ENCODE measurements around the gene ZNF784. TPM values are rescaled to one million over a fixed set of nuclear protein-coding genes. Genes with fewer than 3 reads are reported as not detected.

ZNF784 gene, protein sequence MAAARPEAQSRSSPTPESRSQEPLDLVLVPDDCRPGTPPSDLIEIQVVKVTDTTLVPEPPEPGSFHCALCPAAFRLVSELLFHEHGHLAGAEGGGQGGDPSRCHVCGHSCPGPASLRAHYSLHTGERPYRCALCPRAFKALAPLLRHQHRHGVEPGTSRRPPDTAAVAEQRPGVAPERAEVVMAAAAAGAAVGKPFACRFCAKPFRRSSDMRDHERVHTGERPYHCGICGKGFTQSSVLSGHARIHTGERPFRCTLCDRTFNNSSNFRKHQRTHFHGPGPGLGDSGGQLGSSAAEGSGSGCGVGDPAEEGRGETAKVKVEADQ
- total RNA-seq (10 to 100 TPM; 11.5 to 16.3 (median 13.3) TPM), polyA plus RNA-seq (13.0 TPM)
- long read RNA-seq, donor 1, transcript ZNF784-201 (2 exons, 2,021 nt) = major isoform, 16 of 25 reads
- long read RNA-seq, donor 1, partial matches to known transcripts = 0 of 25 reads
- long read RNA-seq, donor 1, other reads (novel, unspliced or antisense) = 8 of 25 reads
- long read RNA-seq, donor 2, transcript ZNF784-201 (2 exons, 2,021 nt) = major isoform, 11 of 15 reads
- long read RNA-seq, donor 2, partial matches to known transcripts = 0 of 15 reads
- long read RNA-seq, donor 2, other reads (novel, unspliced or antisense) = 4 of 15 reads
- long read RNA-seq, donor 3, partial matches to known transcripts = 0 of 2 reads
- long read RNA-seq, donor 3, other reads (novel, unspliced or antisense) = 2 of 2 reads
- long read RNA-seq, donor 4, transcript ZNF784-201 (2 exons, 2,021 nt) = major isoform, 12 of 16 reads
- long read RNA-seq, donor 4, partial matches to known transcripts = 4 of 16 reads
- long read RNA-seq, donor 4, other reads (novel, unspliced or antisense) = 0 of 16 reads

DNA sequence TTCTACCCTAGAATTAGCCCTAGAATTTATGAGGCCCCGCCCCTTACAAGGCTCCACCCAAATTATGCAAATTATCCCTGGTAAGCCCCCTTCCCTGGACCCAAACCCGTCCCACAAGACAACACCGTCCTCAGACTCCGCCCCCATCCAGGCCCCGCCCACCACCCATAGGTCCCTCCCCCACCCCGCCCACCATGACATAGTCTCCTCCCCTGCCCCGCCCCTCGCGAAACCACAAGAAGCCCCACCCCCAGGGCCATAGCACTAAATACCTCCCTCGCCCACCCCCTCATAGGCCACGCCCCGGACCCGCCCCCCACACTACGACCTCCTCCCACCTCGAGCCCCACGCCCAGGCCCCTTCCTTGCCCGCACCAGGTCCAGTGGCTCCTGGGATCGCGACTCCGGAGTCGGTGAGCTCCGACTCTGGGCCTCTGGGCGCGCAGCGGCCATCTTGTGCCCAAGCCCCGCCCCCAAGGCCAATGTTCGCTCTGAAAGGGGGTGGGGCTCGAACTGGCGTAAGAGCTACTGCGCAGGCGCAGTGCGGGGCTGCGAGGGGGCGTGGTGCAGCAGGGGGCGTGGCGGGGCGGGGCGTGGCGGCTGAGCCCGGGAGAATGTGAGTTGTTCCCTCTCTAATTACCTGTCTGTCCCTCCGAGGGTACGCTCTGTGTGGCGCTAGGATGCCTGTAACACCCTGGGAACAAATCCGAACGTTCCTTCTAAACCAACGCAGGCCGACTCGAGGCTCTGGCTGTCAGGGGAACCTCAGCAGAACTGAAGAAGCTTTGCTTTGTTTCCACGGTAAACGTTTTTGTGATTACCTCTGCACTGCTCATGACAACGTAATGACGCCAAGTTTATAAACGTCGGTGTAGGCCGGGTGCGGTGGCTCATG lies at the start of gene ZNF784:
Gene ZNF784, minus strand, starts transcription at position 458 of the 895 bp plus-strand sequence. Its CDS starts 5 bp downstream, at position 453.
- DNase-seq = peak; percentile 93 to 97 (median 97)
- H3K27ac ChIP-seq (ENCODE audit: low read length) = peak within 1 kb of the TSS; percentile 86
- H3K27me3 ChIP-seq (ENCODE audit: control insufficient read depth, insufficient read depth) = no peaks in the 10 kb centered on the region
- peak; percentile 92 to 93 for ATAC-seq
- WGBS = under 1% methylated on average over 56 of the region's 56 CpGs
- no peaks in the 10 kb centered on the region for H3K9me3 ChIP-seq (ENCODE audit: control insufficient read depth, low read length)
- peak within 1 kb of the TSS; percentile 53 for H3K4me3 ChIP-seq (ENCODE audit: low read length)
- intact Hi-C loops (cut with DNase I) = no loop called here
- no peaks in the 10 kb centered on the region for H3K4me1 ChIP-seq (ENCODE audit: control insufficient read depth, insufficient read depth, low read length)

DNA sequence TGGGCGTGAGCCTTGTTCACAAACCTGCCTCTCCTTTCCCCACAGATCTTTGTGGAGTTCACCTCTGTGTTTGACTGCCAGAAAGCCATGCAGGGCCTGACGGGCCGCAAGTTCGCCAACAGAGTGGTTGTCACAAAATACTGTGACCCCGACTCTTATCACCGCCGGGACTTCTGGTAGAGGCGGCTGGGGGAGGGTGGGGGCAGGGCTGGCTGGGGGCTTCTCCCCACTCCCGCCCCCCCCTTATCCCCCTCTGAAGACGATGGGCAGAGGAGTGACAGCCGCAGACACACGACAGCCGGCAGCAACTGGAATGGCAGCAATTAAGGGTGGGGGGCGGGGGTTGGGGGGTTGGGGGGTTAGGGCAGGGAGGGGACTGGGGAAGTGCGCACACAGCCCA lies 49.5 kb upstream of the ZNF784 start:
- intact Hi-C loops (cut with DNase I) = no loop called here
- no peak for ATAC-seq
- peaks cover 5% of the 10 kb centered on the region for H3K4me1 ChIP-seq (ENCODE audit: control insufficient read depth, insufficient read depth, low read length)
- no peak overlapping the region for H3K27ac ChIP-seq (ENCODE audit: low read length)
- H3K9me3 ChIP-seq (ENCODE audit: control insufficient read depth, low read length) = no peaks in the 10 kb centered on the region
- 70% methylated on average over 15 of the region's 15 CpGs for WGBS
- no peak overlapping the region for H3K4me3 ChIP-seq (ENCODE audit: low read length)
- DNase-seq = peak in 1 of 3 donors; percentile 46
- no peaks in the 10 kb centered on the region for H3K27me3 ChIP-seq (ENCODE audit: control insufficient read depth, insufficient read depth)

DNA sequence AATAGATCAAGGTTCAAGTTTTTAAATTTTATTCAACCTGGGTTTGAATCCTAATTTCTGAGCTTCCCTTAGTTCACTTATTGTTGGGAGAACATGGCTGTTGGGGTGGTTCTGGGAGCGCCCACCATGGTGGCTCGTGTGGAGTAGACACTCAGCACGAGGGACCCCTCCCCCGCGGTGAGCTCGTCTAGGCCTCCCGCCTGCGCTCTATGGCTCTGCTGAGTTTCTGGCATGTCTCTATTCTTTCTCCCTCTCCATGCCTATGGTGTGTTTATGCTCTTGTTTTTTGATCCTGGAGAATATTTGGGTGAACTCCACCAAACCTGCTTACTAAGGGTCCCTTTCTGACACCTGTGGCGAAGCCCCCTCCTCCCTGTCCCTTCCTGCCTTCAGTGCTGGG lies 49.1 kb upstream of the ZNF784 start:
- intact Hi-C loops (cut with DNase I) = no loop called here
- no peak overlapping the region for H3K27ac ChIP-seq (ENCODE audit: low read length)
- no peak overlapping the region for H3K4me3 ChIP-seq (ENCODE audit: low read length)
- no peaks in the 10 kb centered on the region for H3K9me3 ChIP-seq (ENCODE audit: control insufficient read depth, low read length)
- DNase-seq = peak in 1 of 3 donors; percentile 39
- H3K27me3 ChIP-seq (ENCODE audit: control insufficient read depth, insufficient read depth) = no peaks in the 10 kb centered on the region
- peaks cover 5% of the 10 kb centered on the region for H3K4me1 ChIP-seq (ENCODE audit: control insufficient read depth, insufficient read depth, low read length)
- ATAC-seq = no peak
- WGBS = 75% methylated on average over 9 of the region's 9 CpGs

DNA sequence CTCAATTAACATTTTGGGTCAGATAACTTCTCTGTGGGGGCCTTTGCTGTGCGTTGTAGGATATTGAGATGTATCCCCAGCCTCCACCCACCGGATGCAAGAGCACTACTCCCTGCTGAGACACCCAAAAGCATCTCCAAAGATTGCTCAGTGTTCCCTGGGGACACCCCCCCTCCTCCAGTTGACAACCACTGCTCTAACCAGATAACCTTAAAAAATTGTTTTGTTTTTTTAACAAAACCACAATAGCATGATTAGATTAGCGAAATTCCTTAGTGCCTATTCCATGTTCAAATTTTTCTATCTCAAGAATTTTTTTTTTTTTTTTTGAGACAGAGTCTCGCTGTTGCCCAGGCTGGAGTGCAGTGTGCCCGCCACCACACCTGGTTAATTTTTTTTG lies 48.1 kb upstream of the ZNF784 start:
- Histone ChIP-seq H3K27ac (ENCODE audit: low read length) (no peak overlapping the region), H3K9me3 (ENCODE audit: control insufficient read depth, low read length) (no peaks in the 10 kb centered on the region), H3K4me3 (ENCODE audit: low read length) (no peak overlapping the region), H3K27me3 (ENCODE audit: control insufficient read depth, insufficient read depth) (no peaks in the 10 kb centered on the region), H3K4me1 (ENCODE audit: control insufficient read depth, insufficient read depth, low read length) (peaks cover 2% of the 10 kb centered on the region)
- intact Hi-C loops (cut with DNase I) = no loop called here
- no peak for ATAC-seq
- 82% methylated on average over 5 of the region's 5 CpGs for WGBS
- DNase-seq = peak in 1 of 3 donors; percentile 19

DNA sequence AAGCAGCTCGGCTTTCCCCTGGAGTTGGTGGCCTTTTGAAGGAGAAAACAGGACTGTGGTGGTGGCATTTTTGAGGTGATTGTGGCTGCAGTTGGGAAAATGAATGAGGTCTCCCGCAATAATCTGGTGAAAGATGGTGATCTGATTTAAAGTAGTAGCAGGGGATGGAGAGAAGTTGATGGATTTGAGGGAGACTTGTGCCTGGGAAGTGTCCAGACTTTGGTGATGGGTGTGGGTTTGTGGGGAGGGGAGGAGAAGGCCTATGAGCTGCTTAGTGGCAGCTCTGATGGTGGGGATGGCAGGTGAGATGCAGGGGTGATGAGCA lies 46.6 kb upstream of the ZNF784 start:
- no peak overlapping the region for H3K4me3 ChIP-seq (ENCODE audit: low read length)
- H3K27me3 ChIP-seq (ENCODE audit: control insufficient read depth, insufficient read depth) = no peaks in the 10 kb centered on the region
- intact Hi-C loops (cut with DNase I) = no loop called here
- no peak for ATAC-seq
- H3K27ac ChIP-seq (ENCODE audit: low read length) = no peak overlapping the region
- WGBS = 60% methylated on average over 2 of the region's 2 CpGs
- H3K4me1 ChIP-seq (ENCODE audit: control insufficient read depth, insufficient read depth, low read length) = no peaks in the 10 kb centered on the region
- peak in 1 of 3 donors; percentile 14 for DNase-seq
- no peaks in the 10 kb centered on the region for H3K9me3 ChIP-seq (ENCODE audit: control insufficient read depth, low read length)

DNA sequence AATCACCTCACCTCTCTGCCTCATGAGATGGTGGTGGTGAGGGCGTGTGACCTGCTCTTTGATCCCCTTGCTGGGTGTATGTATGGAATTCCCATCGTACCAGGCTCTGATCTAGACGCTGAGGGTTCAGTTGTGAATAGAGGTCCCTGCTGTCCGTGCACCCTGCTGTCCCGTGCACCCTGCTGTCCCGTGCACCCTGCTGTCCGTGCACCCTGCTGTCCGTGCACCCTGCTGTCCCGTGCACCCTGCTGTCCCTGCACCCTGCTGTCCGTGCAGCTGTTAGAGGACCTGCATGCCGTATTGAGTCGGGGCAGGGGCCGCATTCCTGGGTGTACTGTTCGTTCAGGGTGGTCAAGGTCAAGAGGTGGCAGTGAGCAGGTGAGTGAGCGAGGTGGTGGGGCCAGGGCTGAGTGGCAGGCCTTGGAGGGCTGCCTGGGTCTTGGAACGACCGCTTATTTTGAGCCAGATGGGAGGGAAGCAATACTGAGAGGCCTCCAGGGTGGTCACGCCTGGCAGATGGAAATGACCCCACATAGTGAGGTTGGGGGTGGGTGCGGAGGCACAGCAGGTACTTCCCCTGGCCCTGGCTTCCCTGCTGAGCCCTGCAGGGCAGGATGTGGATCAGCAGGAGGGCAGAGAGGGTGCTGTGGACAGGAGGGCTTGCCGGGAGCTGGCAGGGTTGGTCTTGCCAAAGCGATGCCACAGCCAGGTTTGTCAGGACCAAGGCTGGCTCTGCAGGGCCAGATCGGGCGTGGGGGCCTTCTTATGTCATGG lies 46.1 kb upstream of the ZNF784 start:
- peak in 1 of 3 donors; percentile 81 for DNase-seq
- H3K9me3 ChIP-seq (ENCODE audit: control insufficient read depth, low read length) = no peaks in the 10 kb centered on the region
- no peak overlapping the region for H3K4me3 ChIP-seq (ENCODE audit: low read length)
- H3K27ac ChIP-seq (ENCODE audit: low read length) = no peak overlapping the region
- intact Hi-C loops (cut with DNase I) = no loop called here
- H3K4me1 ChIP-seq (ENCODE audit: control insufficient read depth, insufficient read depth, low read length) = no peaks in the 10 kb centered on the region
- ATAC-seq = peak in 1 of 2 donors; percentile 35
- 73% methylated on average over 23 of the region's 23 CpGs for WGBS
- no peaks in the 10 kb centered on the region for H3K27me3 ChIP-seq (ENCODE audit: control insufficient read depth, insufficient read depth)

DNA sequence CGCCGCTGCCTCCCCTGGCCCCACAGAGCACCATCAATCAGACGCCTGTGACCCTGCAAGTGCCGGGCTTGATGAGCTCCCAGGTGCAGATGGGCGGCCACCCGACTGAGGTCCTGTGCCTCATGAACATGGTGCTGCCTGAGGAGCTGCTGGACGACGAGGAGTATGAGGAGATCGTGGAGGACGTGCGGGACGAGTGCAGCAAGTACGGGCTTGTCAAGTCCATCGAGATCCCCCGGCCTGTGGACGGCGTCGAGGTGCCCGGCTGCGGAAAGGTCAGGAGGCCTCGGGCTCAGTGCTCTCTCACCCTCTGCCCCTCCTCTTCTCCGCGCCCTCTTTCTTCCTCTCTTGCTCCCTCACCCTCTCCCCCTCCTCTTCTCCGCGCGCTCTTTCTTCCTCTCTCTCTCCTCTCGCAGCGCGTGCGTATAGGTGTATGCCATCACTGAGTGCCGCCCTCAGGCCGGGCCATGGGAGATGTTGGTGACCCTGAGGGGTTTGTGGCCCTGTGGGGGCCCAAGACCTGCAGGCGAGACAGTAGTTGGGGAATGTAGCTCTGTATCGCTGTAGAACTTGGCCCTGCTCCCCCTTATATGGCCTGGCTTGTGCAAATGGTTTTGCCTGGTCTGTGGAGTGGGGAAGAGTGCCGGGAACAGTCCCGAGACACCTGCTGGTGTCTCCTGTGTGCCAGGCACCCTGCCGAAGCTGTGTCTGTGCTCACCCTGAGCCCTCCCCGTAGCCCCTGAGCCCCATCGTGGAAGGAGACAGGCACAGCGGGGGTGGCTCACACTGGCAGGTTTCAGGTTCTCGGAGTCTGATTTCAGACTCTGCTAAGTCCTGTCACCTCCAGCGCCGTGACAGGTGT lies 45.3 kb upstream of the ZNF784 start:
- DNase-seq (no peak), ATAC-seq (no peak)
- 86% methylated on average over 43 of the region's 43 CpGs for WGBS
- no peaks in the 10 kb centered on the region for H3K9me3 ChIP-seq (ENCODE audit: control insufficient read depth, low read length)
- H3K27ac ChIP-seq (ENCODE audit: low read length) = no peak overlapping the region
- H3K27me3 ChIP-seq (ENCODE audit: control insufficient read depth, insufficient read depth) = no peaks in the 10 kb centered on the region
- no peak overlapping the region for H3K4me3 ChIP-seq (ENCODE audit: low read length)
- H3K4me1 ChIP-seq (ENCODE audit: control insufficient read depth, insufficient read depth, low read length) = no peaks in the 10 kb centered on the region
- intact Hi-C loops (cut with DNase I) = no loop called here

DNA sequence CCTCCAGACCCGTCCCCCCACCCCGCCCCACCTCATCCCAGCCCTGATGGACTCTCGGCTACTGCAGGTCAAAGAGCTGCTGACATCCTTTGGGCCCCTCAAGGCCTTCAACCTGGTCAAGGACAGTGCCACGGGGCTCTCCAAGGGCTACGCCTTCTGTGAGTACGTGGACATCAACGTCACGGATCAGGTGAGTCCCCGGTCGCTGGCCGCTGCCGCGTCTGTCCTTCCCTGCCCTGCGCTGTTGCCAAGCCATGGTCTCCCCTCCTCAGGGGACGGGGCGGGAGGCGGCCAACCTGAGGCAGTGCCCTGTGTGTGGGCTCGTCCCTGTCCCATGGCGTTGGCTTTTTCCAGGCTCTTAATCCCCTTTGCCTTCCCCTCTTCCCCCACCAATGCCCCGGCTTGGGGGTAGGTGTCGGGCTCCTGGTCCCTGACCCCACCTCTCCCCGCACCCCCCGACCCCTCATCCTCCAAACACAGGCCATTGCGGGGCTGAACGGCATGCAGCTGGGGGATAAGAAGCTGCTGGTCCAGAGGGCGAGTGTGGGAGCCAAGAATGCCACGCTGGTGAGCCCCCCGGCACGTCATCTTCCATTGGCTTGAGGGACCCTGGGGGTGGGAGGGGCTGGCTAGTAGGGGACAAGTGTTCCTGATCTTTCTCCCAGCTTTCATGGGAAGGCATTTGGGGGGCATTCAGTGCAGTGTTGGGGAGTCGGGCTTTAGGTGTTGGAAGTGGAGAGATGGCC lies 44.4 kb upstream of the ZNF784 start:
- H3K4me3 ChIP-seq (ENCODE audit: low read length) = no peak overlapping the region
- H3K27me3 ChIP-seq (ENCODE audit: control insufficient read depth, insufficient read depth) = no peaks in the 10 kb centered on the region
- no peaks in the 10 kb centered on the region for H3K4me1 ChIP-seq (ENCODE audit: control insufficient read depth, insufficient read depth, low read length)
- no peak overlapping the region for H3K27ac ChIP-seq (ENCODE audit: low read length)
- DNase-seq = no peak
- WGBS = 84% methylated on average over 30 of the region's 30 CpGs
- ATAC-seq = no peak
- no peaks in the 10 kb centered on the region for H3K9me3 ChIP-seq (ENCODE audit: control insufficient read depth, low read length)
- intact Hi-C loops (cut with DNase I) = no loop called here

DNA sequence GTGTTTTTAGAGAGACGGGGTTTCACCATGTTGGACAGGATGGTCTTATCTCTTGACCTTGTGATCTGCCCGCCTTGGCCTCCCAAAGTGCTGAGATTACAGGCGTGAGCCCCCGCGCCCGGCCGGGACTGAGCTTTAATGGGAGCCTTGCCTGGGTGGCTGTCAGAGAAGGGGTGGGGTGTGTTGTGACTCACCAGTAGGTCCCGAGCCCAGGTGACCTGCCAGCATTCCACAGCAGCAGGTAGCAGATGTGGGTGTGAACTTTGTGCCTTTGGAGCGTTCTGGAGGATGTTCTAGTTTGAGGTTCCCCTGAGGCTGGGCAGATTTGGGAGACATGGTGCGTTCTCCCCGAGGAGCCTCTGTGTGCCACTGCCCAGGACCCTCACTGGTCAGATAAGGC lies 43.6 kb upstream of the ZNF784 start:
- Histone ChIP-seq H3K4me3 (ENCODE audit: low read length) (no peak overlapping the region), H3K27me3 (ENCODE audit: control insufficient read depth, insufficient read depth) (no peaks in the 10 kb centered on the region), H3K27ac (ENCODE audit: low read length) (no peak overlapping the region), H3K9me3 (ENCODE audit: control insufficient read depth, low read length) (no peaks in the 10 kb centered on the region), H3K4me1 (ENCODE audit: control insufficient read depth, insufficient read depth, low read length) (no peaks in the 10 kb centered on the region)
- WGBS = 57% methylated on average over 11 of the region's 11 CpGs
- no peak for DNase-seq
- no peak for ATAC-seq
- intact Hi-C loops (cut with DNase I) = no loop called here

All from right cardiac atrium (tissue), 5 donors.